ENCODE results near the gene PTPRJ.

PTPRJ gene

DNA sequence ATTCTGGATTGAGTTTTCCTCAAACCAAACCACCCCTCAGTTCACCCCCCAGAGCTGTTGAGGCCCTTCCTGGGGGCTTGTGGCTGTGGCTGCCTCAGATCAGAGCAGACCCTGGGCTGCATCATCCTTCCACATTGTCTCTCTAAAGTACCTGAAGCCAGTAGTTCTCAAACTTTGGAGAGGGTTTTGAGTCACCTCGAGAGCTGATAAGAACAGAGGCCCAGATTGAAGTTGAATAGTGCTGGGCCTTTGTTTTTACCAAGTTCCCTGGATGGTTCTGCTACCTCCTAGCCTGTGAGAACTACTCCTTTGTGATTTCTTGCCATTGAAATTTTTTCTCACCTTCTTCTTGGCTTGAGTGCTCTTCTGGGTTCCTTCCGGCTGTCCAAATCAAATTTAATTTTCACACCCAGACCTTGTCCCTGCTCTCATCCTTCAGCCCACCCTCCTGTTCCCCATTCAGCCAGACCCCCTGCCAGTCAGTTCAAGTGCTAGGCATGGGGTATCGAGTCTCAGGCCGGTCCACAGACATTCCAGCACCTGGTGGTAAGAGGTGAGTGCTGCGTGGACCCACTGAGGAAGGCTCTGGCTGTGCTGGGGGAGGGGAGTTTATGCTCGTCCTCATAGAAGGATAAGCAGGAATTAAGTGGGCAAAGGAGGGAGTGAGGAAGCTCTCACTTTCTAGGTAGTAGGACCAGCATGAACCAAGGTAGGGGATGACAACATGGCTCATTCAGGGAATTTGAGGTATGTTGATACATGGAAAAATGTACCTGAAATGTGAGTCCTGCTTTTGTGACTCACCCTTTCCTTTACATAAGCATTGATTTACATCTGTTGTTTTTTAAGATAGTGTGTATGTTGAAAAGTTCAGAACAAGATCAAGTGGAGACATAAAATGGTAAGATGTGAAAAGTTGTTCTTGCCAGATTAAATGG lies 116.5 kb downstream of the PTPRJ start:
- no peak for DNase-seq

DNA sequence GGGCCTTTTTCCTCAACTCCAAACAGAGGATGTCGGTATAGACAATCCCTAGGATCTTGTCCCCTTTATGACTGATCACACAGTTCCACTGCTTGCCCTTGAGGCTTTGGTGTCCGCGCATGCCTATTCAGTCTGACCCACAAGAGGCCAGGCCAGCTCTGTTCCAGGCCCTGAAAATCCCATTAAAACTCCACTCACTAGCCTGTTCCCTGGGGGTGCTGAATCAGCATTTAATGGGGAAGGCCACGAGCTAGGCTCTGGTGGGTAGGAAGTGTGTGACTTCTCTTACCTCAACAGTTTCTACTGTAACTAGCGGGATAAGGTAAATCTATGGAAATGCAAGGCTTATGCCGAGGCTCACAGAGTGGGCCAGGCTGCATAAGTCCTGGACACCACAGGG lies 117.7 kb downstream of the PTPRJ start:
- DNase-seq, result no peak

DNA sequence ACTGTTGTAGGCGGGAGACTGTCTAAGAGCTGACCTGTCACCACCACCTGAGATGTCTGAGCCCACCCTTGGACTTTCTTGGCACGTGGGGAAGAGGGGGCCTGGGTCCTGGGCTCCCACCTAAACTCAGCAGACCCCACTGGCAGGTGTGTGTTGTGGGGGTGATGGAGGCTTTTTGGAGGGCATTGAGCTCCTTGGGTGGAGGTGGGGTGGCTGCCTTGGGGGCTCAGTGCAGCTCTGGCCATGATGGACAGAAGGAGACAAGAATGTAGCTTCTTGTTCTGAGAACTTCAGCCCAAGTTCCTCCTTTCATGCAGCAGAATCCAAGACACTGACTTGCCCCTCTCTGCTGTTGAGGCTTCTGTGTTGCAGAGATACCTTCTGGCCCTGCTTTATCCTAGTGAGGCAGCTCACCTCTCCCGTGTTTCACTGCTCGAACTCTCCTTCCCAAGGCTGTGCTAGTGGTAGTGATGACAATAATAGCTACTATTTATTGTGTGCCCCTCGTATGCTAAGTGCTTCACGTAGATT lies 119.6 kb downstream of the PTPRJ start:
- no peak for DNase-seq

DNA sequence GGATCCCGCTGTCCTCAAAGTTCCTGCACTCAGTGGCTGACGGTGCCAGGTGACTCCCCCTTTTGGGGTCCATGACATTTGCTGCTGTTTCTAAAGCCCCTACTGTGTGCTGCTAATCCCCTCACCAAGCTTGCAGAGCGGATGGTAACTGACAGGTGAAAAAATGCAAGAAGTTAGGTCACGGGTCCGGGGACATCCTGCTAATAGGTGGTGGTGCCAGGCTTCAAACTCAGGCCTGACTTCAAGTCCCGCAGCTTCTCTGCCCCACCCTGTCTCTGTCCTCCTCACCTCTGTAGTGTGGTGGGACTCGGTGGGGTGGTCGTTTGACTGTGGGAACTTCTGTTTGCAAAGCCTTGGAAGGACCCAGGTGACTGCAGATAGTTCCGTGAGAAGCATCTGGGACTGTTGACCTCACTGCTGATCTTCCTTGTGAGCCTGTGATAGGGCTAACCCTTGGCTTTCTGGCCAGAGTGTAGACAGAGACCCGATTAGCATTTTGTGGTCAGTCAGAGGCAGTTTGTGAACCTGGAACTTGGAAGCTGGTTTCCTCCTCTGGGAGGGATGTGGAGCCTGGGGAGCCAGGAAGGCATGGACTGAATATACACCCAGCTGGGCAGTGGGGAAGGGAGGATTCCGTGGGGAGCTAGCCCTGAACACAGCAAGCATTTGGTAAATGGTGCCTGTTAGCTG lies 120.8 kb downstream of the PTPRJ start:
- DNase-seq, result no peak

DNA sequence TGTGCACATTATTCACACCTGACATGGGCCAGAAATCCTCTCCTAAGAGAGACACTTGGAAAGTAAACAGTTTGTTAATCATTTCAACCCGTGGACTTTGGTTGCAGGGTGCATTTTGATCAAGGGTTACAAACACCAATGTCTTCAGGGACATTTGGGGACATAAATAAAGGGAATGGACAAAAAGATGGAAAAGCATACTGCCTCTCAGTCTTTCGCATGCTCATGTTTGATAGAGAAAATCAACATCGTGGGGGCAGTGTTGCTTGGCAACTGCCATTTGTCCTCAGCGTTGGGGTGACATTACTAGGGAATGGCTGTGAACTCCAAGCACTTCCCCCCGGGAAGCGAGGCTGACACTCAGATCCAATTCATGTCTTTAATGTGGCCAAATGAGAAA lies 121.6 kb downstream of the PTPRJ start:
- no peak for DNase-seq

DNA sequence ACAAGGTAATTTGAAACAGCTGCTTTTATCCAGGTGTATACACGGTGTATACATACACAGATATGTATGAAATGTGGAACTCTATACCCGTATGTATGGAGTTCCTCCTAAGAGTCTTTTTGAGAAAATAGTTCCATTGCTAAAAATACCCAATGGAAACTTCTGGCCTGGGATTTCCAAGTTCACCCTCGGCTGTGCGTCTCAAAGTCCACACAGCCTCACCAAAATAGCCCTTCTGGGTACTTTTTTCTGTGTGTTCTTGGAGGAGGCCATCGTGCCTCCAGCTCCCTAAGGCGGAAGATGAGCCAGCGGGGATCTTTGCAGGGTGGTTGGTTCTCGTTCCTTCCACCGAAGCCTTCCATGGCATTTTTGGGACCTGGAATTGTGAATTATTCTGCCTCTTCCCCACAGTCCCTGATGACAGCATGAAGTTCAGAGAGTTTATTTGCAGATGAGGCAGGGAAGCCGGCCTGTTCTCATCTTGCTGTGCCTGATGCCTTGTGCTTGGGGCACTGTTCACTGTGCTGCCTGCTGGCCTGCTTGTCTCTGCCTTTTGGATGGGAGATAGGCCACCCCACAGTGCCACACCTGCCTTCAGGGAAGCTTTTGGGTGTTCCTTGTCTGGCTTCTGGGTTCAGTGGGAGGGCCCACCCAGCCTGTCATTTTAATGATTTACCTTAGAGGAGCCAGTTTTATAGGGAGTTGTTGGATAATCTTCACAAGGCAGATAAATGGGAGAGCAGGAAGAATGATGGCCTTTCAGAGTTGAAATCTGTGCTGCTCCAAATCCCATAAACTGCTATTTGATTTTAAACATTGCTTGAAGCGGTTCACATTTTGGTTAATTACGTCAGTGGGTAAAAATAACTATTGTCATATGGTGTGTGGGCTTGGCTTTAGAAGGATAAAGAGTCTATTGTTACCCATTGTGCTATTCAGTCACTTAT lies 123.5 kb downstream of the PTPRJ start:
- DNase-seq, result no peak

DNA sequence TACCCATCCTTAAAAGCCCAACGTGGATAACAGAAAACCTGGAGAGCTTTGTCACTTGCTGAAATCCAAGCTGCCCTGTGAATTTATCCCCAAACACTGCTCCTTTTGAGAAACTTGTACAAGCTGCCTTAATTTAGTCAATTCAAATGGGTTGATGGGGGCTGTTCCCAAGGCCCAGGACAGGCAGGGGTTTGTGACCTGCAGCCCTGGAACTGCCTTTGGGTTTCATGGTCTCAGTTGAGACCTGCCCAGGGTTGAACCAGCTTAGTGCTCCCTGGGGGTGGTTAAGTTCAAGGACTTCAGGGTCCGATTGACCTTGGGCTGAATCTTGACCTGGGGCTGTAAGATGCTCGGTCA lies 124.2 kb downstream of the PTPRJ start:
- no peak for DNase-seq

DNA sequence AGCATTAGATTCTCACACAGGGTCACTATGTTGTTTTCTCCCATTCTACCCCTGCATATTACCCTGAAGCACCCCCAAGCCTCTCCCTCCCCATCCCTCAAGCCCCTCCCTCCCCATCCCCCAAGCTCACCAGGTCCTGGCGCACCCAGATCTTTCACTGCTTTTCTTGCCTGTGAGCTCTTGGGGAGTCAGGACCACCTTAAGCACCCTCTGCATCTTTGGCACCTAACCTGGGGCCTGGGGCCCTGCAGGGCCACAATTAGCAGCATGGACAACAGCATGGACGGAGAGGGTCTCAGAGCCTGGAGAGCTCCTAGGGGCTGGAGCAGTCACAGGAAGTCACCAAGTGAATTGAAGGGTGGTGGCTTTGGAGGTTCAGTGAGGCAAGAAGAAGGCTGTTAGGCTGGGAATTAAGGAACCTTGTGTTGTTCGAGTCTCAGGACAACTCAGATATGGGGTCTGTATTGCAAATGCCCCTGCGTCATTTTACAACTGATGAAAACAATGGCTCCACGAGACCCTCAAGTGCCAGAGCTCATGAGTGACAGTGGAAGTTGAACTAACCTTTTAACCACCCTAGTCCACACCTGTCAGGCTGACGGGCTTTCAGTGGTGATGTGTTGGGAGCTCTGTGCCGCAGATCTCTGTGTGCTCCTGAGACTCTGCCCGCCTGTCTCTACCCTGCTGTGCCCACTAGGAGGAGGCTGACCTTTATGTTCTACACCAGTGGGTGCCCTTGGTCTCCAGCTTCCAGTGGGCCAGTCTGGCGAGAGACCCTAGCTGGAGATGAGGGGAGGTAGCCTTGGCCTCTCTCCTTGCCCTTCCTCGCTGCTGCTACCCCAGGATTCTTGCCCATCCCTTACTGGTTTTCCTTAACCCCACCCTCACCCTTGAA lies 125.0 kb downstream of the PTPRJ start:
- no peak for DNase-seq

DNA sequence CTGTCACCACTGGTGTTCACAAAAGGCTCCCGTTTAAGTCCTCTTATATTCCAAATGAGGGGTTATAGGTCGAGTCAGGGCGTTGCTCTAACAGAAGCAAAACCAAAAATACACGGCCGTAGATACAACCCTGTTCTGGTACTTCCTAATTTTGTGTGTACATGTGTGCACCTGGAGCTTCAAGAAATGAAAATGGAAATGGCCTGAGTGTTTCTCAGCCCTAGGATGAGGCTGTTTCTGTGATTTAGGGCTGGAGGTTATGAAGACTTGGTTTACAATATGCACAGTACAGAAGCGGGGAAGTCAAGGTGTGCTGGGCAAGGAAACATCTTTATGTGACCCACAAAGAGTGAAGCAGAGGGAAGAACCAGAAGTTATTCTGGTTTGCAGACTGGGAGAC lies 125.8 kb downstream of the PTPRJ start:
- no peak for DNase-seq

DNA sequence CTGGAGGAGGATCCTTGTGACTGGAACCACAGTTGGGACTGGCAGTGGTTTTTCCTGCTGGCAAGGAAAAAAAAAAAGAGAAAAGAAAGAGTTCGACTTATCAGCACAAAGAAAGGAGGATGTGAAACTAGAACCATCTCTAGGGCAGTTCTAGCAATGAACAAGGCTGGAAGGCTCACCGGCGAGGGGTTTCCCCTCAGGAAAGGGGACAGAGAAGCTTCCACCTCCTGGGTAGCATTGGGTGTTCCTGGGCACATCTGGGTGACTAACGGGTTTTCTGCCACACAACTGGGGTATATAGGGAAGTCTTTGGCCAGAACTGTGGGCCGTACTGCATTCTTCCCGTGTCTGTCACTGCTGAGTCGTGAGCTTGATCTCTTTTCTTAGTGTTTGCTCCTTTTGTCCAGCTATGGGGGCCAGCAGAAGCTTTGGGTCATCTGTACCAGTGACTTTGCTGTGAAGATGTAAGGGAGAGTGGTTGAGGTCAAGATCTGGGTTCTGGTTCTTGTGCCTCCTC lies 126.9 kb downstream of the PTPRJ start:
- DNase-seq, result no peak

DNA sequence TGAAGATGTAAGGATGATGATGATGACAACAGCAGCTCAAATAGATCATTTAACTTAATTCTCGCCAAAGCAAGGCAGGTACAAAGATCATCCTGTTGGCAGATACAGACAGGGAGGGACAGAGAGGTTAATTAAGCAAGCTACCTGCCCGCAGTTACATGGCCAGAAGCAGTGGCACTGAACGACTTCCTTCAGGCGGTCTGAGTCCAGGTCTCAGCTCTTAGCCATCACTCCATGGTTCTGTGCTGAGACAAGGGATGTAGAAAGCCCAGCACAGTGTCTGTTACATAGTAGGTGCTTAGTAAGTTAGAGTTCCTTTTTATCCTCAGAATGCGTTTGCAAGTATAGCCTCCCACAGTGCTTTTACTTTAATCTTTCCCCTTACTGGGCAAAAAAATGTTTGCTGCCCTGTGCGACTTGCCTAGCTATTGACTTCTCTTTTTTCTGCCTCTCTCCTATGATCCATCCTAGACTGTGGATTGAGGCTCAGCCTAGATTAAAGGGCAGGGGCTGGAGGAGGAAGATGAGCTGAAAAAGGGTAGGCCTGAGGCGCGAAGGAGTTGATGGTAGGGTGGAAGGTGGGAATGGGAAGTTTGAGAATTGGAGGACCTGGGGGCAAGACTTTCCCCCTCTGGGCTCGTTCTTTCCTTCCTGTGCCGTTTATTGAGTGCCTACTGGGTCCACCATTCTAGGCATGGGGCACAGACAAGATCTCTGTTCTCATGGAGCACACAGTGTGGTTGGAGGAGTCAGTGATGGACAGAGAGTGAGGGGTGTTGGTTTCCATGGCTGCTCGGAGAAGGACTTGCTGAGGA lies 128.1 kb downstream of the PTPRJ start:
- no peak for DNase-seq

DNA sequence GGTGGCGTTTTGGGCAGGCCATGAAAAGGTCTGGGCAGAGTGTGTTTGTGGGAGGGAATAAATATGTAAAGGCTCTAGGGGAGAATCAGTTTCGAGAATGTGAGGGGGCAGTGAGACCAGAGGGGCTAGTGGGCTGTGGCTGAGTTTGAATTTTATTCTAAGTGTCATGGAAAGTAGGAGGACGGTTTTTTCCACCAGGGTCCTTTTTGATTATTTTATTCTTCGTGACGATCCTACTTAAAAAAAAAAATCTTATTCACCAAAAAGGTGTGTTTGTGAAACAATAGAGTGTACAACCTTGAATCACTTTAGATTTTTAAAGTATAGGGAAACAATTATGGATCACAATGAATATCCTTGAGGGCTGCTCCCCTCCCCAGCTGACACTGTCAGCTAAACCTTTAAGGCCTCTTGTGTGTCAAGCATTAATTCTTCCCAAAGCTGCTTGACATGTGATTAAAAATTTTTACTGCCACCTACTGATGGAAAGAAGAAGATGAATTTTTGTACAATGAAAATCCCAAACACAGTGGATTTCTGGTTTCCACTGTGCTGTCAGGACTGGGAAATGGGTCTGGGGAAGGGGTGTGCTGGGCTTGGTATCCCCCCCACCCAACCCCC lies 128.8 kb downstream of the PTPRJ start:
- no peak for DNase-seq

DNA sequence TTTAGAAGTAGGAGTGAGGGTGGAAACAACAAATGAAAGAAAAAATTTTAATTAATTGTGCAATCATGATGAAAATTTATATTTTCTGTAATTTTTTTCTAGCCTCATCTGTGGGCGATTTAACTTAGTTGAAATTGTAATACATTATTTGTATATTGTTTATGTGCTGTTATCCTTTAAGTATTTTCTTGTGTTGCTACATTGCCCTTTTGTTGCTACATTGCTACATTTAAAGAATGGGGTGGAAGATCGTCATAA lies 130.1 kb downstream of the PTPRJ start:
- no peak for DNase-seq

DNA sequence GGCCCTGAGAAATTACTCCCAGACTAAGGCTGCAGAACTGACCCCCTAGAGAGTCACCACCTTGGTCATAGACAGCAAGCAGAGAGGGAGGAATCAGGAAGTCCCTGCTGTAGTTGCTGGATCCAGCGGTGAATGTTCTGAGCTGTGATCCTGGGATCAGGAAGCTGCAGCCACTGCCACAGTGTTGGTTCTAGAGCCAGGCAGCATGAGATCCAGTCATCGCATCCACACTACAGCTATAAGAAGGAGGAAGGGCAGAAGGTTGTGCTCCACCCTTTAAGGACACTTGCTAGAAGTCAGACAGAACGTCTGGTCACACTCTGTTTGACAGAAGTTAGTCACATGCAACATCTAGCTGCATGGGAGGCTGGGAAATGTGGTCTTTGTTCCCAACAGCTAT lies 131.5 kb downstream of the PTPRJ start:
- no peak for DNase-seq

DNA sequence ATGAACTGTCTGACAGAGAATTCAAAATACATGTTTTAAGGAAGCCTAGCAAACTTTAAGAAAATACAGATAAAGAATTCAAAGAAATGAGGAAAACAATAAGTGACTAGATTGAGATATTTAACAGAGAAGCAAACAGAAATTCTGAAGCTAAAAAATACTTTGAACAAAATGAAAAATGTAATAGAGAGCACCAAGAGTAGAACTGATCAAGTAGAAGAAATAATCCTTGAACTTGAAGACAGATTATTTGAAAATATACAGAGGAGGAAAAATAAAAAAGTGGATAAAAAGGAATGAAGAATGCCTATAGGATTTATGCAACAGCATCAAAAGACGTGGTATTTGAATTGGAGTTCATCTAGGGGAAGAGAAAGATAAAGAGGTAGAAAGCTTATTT lies 134.4 kb downstream of the PTPRJ start:
- no peak for DNase-seq

DNA sequence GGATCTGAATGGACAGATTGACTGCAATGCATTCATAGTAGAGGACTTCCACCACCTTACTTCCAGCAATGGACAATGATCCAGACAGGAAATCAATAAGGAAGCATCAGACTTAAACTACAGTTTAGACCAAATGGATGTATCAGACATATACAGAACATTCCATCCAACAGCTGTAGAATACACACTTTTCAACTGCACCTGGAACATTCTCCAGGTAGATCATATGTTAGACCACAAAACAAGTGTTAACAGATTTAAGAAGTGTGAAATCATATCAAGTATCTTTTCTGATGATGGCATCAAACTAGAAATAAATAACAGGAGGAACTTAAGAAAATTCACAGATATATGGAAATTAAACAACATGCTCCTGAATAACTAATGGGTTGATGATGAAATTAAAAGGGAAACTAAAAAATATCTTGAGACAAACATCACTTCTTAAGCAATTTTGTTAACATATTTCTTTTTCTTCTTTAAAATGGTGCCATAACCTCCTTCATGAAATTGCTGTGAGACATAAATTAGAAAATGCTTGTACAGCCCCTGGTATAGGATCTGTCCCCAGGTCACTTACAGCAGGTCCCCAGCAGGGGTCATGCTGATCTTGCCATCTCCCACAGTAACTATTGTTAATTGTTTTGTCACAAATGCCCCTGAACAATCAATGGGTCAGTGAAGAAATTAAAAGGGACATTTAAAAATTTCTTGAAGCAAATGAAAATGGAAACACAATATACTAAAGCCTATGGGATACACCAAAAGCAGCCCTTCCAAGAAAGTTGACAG lies 136.3 kb downstream of the PTPRJ start:
- DNase-seq, result no peak

DNA sequence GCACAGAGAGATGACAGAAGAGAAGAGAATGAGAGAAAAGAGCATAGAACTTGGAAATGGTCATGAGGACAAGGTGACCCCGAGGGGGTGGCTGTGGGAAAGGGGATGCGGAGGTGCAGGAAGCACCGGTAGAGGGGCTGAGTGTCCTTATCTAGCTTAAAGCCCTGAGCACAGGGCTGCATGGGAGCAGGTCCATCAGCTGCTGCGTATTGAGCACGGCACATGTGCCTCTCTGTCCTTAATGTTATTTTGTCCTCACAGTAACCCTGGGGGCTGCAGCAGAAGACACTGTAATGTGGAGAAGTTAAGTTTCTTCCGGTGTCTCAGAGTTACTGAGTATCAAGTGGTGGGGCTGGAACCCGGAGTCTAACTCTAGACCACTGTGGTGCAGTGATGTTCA lies 141.9 kb downstream of the PTPRJ start:
- DNase-seq, result no peak

DNA sequence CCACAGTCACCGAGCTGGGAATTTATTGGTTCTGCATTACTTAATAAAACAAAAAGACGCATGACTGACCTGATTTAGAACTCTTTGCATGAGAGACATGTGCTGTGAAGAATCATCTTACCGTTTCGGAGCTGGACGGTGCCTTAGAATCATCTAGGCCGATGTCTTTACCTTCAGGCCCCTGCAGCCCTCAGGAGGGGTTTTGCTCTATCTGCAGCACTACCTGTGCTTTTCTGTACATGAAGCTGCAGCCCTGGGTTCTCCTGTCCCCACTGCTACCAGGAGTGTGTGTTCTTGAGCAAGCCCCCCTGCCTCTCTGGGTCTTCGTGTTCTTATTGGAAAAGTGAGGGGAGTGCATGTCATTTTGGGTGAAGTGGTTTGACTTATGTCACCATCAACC lies 142.3 kb downstream of the PTPRJ start:
- DNase-seq, result no peak

DNA sequence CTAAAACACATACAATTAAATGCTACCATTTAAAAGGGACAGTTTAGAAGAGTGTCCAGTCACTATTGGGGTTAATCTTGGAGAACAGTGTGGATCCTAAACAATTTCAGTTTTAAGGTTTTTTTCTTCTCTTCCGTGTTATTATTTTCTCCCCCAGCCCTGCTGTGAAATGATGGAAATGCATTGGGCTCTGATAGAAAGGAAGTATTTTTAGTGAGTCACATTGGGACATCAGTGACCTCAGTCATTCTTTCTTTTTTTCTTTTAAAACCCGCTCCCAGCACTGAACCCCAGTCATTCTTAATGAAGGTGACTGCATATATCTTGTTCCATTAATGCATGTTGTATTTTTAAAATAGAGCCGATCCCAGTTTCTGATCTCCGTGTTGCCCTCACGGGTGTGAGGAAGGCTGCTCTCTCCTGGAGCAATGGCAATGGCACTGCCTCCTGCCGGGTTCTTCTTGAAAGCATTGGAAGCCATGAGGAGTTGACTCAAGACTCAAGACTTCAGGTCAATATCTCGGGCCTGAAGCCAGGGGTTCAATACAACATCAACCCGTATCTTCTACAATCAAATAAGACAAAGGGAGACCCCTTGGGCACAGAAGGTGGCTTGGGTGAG lies 143.0 kb downstream of the PTPRJ start:
- DNase-seq, result no peak

All from activated effector memory CD4-positive, alpha-beta T cell treated with Interleukin-2 at 50 U/mL for 16 hours (primary cell).